NCI-H82 treated with DMSO at 0.1 percent for 48 hours (cell line): Measurements from ENCODE around the gene LBHD1.
"Not testable (repeated sequence)": the region's sequence is repeated elsewhere in the genome, so short reads cannot be mapped to it uniquely, and the experiment has no call there.

ENCODE experiments used
- DNase-seq: peaks from one replicate; lab custom pipeline; 2025; ENCODE audit not compliant: unreplicated experiment; lab: John Stamatoyannopoulos, UW

Gene LBHD1

DNA sequence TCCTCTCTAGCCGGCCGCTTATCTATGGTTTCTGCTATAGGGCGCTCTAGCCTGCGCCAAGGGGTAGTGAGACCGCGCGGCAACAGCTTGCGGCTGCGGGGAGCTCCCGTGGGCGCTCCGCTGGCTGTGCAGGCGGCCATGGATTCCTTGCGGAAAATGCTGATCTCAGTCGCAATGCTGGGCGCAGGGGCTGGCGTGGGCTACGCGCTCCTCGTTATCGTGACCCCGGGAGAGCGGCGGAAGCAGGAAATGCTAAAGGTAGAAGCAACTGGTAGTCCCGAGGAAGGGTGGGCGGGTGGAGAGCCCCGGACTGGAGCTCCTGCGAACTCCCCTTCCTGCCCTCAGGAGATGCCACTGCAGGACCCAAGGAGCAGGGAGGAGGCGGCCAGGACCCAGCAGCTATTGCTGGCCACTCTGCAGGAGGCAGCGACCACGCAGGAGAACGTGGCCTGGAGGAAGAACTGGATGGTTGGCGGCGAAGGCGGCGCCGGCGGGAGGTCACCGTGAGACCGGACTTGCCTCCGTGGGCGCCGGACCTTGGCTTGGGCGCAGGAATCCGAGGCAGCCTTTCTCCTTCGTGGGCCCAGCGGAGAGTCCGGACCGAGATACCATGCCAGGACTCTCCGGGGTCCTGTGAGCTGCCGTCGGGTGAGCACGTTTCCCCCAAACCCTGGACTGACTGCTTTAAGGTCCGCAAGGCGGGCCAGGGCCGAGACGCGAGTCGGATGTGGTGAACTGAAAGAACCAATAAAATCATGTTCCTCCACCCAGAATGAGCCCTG is at the start of gene LBHD1, which contains the start of gene UQCC3:
TSS of gene LBHD1 (minus strand) at position 660 of the 782 bp plus-strand sequence. CDS start 2,236 bp downstream, outside the sequence.
TSS of gene UQCC3 (plus strand) at position 66 of the 782 bp plus-strand sequence. CDS start at position 139, 73 bp downstream.
- DNase-seq: peak; percentile 76

DNA sequence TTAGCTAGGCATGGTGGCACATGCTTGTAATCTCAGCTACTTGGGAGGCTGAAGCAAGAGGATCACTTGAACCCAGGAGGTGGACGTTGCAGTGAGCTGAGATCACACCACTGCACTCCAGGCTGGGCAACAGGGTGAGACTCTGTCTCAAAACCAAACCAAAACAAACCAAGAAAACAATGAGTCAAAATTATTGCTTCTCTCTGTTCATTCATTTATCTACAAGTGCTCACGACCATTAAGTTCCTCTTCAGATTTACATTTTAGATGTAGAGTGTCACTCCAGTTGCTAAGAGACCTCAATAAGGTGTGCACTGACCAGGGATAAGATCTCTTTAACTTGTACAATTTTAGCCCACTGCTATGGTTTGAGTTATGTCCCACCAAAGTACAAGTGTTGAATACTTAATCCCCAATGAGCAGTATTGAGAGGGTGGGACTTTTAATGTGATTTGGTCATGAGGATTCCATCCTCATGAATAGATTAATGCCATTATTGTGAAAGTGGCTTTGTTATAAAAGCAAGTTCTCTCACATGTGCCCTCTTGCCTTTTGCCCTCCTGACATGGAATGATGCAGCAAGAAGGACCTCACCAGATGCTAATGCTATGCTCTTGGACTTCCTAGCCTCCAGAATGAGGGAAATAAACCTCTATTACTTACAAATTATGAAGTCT is 47.4 kb upstream of the LBHD1 start:
- no peak for DNase-seq

DNA sequence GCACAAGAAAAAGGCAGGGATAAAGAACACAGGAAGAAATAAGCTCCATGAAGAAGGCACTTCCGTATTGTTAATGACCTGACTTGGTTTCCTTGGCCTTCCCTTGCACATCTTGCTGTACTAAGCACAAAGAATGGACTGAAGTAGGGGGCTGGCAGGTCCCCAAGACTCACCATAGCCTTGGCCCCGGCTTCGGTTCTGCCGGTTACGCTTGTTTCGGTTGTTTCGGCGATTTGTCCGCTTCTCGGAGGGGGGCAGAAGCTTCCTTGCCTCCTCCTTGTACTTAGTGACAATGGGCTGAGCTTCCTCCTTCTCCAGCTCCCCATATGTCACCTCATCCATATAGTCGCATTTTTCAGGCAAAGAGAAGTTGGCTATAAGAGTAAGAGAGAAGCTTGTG is 44.7 kb upstream of the LBHD1 start:
- no peak for DNase-seq

DNA sequence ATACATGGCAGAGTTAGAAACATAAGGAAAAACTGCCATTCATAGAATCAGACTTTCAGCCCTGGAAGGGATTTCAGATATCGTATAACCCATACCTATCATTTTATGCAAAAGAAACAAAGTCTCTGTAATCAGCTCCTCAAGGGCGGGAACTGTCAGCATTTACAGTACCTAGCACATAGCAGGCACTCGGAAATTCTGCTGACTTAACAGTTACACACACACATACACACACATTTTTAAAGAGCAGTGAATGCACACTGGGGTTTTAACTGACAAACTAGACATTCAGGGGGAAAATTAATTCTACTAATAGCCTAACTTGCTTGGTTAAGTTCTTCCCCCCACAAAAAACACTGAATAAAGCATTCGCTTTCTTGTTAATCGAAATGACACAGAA is 44.1 kb upstream of the LBHD1 start:
- DNase-seq: no peak

DNA sequence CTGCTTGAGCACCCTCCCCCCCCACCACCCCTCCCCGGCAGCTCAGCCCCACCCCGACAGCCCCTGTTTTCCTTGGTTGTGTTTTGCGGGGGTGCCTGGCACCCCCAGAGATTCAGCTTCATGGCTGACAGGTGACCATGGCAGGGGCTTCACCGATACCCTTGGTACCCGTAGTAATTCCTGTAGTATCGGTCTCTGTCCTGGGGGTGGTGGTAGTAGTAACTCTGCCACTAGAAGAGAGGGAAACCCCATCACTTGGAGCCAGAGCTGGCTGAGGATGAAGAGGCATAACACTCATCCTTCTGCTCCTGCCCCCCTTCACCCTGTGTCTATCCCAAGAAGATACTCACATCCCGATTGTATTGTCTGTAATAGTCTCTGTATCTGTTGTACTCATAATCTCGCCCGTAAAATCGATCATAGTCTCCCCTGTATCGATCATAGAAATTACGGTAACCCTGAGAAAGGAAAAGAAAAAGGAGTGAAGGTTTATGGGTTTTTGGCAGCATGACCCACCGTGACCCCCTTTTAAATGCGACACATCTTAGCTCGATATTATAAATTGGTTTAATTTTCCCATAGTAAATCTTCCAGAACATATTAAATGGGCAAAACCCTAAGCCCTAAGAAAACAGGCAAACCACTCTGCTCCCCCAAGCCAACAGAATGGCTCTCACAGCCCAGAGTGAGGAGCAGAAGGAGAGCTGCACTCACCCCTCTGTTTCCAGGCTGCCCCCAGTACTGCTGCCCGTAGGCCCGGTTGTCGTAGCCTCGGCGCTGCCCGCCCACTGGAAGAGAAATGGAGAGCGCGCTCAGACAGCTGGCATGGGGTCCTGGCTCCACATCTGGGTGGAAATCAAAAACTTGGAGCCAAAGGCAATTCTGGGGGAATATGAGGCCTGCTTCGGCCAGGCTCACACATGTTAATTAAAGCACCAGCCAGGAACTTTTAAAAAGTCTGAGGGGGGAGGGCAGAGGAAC is 43.4 kb upstream of the LBHD1 start:
- no peak for DNase-seq

DNA sequence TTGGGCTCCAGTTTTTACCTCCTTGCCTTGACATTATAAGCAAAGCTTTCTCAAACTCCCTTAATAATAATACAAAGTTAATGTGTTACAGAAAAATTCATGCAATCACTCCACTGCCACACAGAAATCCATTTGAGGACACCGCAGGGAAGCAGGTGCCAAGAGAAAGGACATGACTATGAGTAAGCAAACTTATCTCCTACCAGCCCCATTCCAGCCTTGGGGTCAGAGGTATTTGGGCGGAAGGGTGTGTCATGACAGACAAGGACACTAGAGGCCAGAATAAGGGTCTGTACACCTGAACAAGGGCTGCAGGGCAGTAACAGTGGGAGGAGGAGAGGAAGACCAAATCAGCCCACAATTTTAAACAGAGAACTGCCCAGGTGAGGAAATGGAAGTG is 41.3 kb upstream of the LBHD1 start:
- no peak for DNase-seq

DNA sequence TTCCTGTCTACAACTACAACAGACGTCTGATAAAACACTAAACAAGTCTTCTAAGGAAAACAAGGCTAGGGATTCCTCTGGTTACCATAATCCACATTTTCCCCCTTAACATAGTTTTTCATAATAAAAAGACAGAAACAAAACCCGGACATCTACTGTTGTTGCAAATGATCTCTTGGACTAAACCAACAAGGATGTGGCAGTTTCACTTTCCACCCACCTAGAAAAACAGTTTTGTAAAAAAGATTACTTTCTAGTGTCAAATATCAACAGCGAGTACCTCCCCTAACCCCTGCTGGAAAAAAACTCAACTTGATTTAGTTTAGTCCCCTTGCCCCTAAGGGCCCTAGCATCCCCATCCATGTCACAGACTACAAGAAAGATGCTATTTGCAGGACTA is 40.8 kb upstream of the LBHD1 start:
- no peak for DNase-seq

DNA sequence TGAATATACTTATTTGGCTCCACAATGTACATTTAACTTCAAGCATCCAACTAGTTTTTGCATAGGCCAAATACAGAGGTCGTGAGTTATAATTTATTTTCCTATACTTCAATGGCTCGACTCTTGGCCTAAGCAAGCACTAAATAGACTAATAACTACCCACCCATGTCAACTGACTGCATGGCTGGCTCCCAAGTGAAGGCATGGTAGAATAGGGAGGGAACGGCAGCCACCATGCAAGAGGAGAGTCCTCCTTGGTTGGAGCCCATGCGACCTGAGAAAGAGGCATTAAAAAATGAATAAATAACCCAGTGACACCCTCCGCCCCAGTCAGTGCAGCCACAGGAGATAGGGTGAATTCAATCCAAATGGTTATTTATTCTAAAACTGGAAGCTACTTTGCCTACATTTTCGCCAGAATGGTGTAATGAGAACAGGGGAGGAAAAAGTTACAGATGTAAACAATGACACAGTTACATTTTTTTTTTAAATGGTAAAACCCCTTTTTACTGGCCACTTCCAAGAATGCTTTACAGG is 40.3 kb upstream of the LBHD1 start:
- DNase-seq: no peak

DNA sequence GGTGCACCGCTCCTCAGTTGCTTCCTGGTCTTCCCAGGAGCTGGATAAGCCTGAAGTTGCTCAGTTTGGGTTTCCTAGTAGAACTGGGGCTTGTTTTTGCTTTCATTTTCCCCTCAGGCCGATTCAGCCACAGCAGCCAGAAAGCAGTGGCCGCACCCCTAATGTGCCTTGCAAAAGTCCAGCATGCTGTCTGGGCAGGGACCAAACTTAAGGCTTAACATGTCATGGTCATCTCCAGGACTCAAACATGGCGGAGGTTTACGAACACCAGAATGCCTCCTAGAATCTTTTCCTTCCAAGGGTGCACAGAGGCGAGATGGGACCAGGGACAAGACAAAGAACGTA is 37.9 kb upstream of the LBHD1 start:
- no peak for DNase-seq

DNA sequence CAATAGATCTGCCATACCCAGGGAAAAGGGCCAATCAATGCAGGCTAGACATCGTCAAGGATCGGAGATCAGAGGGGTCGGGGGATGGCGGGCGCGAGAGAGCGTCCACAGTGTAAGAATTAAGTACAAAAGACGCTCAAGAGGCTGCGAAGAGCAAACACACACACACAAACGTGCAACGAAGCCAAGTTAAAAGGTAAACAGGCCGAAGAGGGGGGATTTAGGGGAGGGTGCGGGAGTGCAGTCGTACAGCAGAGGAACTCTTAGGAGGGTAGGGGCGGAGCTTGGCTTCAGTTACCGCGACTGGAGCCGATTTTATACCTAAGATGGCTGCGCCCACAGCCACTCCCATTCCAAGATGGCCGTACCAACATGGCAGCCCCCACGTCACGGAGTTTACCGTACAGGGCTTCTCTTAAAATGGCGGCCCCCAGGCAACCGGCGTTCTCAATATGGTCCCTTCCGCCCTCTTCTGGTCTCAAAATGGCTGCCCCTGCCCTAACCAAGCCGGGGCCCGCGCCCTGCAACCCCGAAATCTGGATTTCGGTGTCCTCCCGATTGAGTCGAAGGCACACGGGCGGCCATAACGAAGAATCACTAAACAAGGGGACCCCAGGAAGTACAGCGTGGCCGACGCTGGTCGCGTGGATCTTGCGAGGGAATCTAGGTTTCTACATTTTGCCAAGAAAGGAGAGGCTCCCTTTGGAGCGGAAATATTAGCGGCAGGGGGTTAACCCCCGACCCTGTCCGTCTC is 37.4 kb upstream of the LBHD1 start:
- DNase-seq: peak; percentile 95

DNA sequence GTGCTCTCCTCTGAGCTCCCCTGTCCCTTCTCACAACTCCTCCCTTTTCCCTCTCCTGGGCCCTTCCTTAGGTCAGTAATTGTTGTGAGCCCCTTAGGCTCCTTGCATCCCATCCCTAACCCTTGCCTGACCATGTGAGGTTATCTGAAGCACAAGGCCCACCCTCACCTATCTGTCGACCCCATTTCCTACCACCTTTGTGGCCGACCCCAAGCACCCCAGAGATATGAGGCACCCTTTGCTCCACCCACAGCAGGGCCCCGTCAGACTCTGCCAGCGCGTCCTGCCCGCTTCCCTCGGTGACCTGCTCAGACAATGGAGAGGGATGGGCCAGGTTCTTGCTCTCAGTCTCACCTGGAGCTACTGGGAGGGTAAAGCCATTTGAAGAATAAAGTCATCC is 36.7 kb upstream of the LBHD1 start:
- no peak for DNase-seq

DNA sequence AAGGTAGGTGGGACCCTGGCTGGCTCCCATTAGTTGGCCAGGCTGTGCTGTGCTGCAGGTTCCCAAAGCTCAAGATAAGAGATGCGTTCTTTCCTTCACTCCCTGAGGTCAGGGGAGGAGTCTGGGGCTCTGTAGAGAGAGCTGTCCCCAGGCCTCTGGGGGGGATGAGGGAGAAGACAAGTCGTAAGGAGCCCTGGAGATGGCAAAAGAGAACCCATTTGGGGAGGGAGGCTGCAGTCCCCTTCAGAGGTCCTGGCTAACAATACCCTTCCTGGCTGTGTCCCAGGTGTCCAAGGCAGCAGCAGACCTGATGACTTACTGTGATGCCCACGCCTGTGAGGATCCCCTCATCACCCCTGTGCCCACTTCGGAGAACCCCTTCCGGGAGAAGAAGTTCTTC is 36.3 kb upstream of the LBHD1 start:
- DNase-seq: no peak

DNA sequence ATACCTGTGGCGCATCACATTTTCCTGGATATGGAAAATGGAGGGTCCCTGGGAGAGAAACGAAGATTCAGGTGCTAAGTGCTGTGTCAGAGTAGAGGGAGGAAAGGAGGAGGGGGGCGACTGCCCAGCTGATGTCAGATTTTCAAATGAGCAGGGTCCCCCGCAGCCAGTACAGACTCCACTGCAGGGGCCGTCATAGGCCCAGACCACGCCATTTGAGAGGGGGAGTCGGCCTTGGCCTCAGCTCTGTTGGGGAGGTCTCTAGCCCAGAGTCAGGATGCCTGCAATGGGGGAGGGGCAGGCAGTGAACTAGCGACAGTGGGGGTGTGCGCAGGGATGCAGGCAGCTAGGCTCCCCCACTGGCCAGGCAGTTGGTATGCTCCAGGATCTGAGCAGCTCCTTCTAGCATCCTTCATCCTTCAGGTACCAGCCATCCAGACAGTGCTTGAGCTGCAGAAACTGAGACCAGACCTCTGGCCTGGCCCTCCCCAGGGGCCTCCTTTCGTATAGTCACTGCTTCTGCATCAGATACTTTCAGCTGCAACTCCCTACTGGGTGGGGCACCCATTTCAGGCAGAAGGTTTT is 35.3 kb upstream of the LBHD1 start, which contains the start of the genes BSCL2 and GNG3:
TSS of gene BSCL2 (minus strand) at position 148 of the 585 bp plus-strand sequence. CDS start 229 bp downstream, outside the sequence.
TSS of gene GNG3 (plus strand) at position 400 of the 585 bp plus-strand sequence. CDS start 620 bp downstream, outside the sequence.
- no peak for DNase-seq

DNA sequence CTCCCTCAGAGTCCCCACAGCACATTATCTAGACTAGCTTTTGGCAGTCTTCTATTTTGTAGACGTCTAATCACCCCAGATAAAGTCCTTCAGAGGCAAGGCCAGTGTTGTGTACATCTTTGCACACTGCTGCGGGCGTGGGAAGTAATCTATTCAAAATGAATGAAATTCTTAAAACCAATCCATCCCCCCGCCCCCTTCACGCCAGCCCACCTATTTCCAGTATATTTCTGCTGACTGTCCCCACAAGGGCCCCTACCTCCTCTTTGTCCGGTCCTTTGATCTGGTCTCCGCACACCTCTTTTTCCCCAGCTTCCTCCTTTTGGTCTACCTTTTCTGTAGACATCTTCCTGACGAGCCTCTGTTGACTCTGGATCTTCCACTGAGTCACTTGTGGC is 34.8 kb upstream of the LBHD1 start:
- DNase-seq: no peak

DNA sequence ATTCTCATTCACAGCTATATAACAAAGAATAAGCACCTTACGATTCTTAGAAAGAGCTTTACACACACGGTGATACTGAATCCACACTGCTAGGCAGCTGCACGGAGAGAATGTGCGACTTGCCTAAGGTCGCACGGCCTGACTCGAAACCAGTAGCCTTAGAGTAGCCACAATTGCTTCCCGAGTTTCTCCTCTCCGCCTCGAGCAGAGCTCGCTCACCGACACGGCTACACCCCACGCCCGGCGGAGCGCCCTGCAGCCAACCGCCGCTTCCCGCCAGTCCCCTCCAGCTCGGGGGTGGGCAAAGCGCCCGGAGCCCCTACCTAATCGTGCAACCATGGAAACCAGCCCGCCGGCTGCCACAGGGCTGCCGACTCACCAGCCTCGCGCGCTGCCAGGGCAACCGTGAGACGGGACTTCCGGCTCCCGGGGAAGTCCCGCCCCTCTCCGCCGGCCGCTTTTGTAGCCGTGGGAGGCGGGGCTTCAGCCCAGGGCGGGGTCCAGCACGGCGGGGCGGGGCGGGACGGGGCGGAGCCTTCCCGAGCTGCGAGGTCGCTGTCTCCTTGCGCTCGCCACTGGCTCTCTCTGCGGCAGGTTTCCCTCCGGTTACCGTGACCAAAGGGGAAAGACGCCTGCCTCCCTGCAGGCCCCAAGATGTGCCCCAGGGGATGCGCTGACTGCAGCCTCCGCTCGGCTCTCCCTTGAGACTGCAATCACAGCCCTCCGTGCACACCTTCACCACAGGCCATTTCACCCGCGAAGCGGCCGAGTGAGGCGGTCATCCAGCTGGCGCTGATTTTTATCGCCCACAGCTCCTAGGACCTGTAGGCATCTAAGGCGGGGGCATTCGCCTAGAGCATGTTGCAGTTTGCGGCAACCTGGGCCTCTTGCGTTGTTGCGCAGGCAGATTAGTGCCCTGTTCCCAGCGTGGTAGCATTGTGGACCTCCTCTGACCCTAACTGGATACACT is 34.1 kb upstream of the LBHD1 start:
- DNase-seq: peak; percentile 72

DNA sequence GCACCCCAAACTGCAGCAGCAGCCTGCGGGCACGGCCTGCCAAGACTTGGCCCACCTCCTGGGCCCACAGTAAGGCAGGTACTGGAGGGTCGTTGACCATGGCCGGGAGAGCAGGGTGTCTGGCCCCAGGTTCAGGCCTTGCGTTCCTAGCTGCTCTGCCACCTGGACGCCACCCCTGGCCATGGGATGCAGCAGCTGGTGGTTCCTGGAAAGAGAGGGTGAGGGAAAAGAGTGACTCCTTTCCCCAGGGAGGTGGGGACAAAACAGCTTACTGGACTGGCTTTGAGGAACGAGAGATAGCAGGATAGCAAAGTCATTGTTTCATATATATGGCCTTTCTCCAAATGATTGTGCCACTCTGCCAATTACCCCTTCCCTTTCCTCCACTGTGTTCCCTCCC is 33.3 kb upstream of the LBHD1 start:
- no peak for DNase-seq

DNA sequence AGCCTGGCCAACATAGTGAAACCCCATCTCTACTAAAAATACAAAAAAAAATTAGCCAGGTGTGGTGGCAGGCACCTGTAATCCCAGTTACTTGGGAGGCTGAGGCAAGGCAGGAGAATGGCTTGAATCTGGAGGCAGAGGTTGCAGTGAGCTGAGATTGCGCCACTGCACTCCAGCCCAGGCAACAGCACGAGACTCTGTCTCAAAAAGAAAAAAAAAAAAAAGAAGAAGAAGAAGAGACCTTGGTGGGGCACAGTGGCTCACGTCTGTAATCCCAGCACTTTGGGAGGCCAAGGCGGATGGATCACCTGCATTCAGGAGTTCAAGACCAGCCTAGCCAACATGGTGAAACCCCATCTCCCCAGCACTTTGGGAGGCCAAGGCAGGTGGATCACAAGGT is 31.9 kb upstream of the LBHD1 start:
- not testable (repeated sequence) for DNase-seq

DNA sequence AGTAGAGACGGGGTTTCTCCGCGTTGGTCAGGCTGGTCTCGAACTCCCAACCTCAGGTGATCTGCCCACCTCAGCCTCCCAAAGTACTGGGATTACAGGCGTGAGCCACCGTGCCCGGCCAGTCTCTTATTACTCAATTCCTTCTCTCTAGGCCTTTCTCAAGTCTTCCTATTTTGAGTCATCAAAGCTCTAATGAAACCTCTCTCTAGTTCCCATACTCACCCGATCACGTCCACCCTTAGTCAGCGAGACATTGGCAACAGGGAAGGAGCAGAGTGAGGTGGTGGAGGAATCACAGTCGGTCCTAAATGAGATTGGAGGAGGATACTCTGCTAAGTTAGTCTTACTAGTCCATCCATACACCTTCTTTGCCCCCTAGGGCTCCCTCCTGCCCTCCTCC is 30.2 kb upstream of the LBHD1 start:
- DNase-seq: no peak
